NCI-H82 treated with DMSO at 0.1 percent for 48 hours (cell line): Measurements from ENCODE around the gene ABHD17A.
A peak's percentile ranks its signal among the peaks of the same experiment; 100 is the strongest.

Experiments
- DNase-seq: peaks from one replicate; lab custom pipeline; 2025; ENCODE audit not compliant: unreplicated experiment; lab: John Stamatoyannopoulos, UW

ABHD17A gene

DNA sequence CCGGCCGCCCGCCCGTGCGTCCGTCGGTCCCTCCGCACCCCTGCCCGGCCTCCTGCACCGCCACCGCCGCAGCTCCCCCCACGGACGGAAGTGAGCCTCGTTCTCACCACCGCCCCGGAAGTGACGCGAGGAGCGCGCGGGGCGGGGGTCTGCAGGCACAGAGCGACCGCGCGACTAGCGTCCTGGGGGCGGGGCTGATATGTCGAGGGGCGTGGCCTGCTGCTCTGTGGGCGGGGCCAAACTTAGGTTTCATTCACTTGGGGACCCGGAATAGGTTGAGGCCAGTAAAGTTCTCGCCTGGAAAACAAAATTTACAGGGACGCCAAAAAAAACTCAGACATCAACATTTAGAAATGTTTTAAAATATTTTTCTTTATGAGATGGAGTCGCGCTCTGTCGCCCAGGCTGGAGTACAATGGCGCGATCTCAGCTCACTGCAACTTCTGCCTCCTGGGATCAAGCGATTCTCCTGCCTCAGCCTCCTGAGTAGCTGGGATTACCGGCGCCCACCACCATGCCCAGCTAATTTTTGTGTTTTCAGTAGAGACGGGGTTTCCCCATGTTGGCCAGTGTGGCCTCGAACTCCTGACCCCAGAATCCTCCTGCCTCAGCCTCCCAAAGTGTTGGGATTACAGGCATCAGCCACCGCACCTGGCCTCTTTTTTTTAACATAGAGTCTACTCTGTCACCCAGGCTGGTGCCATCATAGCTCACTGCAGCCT is at the start of gene ABHD17A:
Gene ABHD17A, minus strand, starts transcription at position 99 of the 722 bp plus-strand sequence. CDS start 3,930 bp downstream, outside the sequence.
- peak; percentile 46 for DNase-seq

DNA sequence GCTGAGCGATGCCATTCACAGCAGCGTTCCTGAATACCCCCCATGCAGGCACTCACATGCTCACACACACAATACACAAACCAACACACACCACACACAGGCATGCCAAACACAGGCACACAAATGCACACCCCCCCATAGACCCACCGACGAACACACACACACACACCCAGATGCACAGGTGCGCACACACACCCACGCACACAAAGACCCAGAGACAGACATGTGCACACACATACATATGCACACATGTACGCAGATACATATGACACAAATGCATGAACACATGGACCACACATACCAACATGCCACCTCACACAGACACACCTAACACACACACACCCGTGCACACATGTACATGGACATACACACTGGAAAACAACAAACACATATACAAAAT is 48.6 kb upstream of the ABHD17A start:
- no peak for DNase-seq

DNA sequence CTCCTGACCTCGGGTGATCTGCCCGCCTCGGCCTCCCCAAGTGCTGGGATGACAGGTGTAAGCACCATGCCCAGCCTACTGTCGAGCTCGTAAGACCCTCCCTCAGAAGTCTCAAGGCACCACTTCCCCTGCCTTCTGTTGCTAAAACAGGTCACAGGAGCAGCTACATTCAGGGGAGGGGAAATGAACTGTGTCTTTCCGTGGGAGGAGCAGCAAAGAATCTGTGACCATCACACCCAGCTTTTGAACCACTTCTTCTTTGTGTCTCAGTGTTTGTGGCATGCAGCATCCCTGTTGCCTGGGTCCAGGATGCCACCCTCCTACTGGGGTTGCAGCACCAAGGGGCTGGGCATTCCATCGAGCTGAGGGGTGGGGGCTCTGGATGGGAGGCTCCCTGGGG is 47.9 kb upstream of the ABHD17A start:
- no peak for DNase-seq

GRCh38 chr19:1932395-1932794 is 47.1 kb upstream of the ABHD17A start:
- DNase-seq: no peak

GRCh38 chr19:1931445-1931844 is 46.1 kb upstream of the ABHD17A start:
- DNase-seq: no peak

GRCh38 chr19:1929021-1929742 is 43.9 kb upstream of the ABHD17A start:
- no peak for DNase-seq

DNA sequence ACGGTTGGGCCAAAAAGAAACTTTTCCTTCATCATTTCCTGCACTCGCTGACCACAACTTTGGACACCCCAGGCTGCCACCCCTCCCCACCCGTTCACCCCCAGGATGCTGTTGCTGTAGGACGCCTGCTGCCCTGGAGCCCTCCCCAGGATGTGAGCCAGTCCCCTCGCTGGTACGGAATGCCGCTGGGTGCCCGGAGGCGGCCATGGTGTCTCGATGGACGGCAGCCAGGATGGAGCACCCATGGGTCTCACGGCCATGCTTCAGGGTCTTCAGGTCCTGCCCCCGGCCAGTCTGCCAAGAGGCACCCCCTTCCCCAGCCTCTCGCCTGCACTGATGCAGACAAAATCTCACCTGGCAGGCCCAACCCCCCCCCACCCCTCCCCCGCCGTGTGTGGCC is 40.2 kb upstream of the ABHD17A start:
- no peak for DNase-seq

DNA sequence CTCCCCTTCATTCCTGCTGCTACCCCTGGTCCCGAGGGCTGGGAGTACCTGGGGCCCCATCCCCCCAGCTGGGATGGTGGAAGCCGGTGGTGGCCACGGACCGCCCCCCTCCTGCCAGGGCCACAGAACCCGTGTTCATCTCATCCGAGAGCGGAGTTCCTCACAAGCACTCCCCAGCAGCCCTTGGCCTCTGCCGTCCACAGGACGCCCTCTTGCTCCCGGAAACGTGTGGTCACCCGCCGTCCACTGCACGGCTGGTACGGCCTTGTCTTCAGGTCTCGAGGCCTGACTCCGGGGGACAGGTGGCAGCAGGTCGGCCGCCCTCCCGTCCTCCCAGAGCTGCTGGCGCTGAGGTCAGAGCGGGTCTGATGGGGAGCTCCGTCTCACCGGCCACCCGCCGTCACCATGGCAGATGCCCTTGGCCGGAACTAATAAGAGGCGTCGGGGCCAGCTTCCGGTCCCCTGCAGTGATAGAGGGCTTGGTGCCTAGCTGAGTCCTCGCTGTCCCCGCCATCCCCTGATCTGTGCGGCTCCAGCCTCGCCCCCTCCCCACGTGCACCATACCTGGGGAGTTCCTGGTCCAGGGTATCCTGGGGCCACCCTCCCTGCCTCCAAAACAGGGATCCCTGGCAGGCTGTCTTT is 39.1 kb upstream of the ABHD17A start:
- DNase-seq: no peak

- no peak for DNase-seq
Measured at GRCh38 chr19:1923319-1923718, 38.0 kb upstream of the ABHD17A start.

- no peak for DNase-seq
Measured at GRCh38 chr19:1922803-1923202, 37.5 kb upstream of the ABHD17A start.

- no peak for DNase-seq
Measured at GRCh38 chr19:1921825-1922224, 36.5 kb upstream of the ABHD17A start.

- DNase-seq: no peak
Measured at GRCh38 chr19:1921326-1921725, 36.0 kb upstream of the ABHD17A start.

- no peak for DNase-seq
Measured at GRCh38 chr19:1920644-1921043, 35.3 kb upstream of the ABHD17A start.

DNA sequence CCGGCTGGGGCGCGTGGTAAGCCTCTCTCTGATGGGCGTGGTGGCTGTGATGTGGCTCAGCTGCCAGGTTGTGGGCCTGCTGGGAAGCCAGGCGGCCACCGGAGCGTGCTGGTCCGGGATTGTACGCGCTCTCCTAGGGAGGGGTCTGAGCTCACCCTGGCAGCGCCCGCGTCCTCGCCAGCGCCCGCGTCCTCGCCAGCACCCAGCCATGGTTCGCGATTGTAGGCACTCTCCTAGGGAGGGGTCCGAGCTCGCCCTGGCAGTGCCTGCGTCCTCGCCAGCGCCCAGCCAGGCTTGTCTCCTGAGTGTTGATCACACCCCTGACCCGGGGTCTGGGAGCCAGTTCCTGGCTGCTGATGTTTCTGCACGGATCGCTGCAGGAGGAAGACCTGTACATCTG is 33.7 kb upstream of the ABHD17A start:
- DNase-seq: no peak

DNA sequence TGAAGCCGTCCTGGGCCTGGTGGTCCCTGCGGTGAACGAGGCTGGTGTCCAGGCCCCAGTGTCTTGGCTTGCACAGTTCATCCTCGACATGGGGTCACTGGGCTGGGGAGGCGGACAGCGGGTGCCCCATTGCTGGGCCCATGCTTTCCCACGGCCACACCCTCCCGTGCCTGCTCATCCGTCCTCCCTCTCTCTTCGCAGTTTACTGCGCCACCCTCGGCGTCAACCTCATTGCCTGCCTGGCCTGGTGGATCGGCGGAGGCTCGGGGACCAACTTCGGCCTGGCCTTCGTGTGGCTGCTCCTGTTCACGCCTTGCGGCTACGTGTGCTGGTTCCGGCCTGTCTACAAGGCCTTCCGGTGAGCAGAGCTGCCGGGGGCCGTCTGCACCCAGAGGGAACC is 32.6 kb upstream of the ABHD17A start:
- DNase-seq: no peak

DNA sequence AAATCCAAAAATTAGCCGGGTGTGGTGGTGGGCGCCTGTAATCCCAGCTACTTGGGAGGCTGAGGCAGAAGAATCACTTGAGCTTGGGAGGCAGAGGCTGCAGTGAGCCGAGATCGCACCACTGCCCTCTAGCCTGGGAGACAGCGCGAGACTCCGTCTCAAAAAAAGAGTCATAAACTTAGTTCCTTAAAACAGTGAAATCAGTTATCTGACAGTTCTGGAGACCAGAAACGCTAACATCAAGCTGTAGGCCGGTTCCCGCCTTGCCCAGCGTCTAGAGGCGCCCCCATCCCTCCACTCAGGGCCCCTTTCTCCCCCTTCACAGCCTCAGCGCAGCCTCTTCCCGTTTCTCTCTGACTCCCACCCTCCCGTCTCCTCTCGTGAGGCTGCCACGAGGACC is 31.9 kb upstream of the ABHD17A start:
- DNase-seq: no peak

DNA sequence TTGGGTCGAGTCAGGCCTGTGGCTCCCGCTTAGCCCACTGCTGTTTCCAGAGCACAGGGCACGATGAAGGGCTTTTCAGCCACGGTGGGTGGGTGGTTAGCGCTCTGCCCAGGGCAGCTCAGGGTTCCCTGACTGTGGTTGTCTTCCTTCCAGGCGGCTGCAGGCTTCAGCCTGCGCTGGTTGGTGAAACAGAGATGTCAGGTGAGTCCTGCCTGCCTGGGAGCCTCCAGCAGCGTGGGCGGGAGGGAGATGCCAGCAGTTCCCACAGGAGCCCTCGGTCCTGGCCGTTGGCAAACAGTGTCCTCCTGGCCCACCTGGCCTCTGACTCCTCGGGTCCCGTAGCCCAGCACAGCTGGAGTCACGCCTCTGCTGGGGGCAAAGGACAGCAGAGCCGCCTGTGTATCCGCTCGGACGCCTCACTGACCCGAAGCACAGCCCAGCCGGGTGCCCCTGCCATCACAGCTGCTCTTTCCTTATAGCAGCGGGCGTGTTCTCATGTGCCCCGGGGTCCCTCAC is 29.6 kb upstream of the ABHD17A start:
- DNase-seq: no peak

DNA sequence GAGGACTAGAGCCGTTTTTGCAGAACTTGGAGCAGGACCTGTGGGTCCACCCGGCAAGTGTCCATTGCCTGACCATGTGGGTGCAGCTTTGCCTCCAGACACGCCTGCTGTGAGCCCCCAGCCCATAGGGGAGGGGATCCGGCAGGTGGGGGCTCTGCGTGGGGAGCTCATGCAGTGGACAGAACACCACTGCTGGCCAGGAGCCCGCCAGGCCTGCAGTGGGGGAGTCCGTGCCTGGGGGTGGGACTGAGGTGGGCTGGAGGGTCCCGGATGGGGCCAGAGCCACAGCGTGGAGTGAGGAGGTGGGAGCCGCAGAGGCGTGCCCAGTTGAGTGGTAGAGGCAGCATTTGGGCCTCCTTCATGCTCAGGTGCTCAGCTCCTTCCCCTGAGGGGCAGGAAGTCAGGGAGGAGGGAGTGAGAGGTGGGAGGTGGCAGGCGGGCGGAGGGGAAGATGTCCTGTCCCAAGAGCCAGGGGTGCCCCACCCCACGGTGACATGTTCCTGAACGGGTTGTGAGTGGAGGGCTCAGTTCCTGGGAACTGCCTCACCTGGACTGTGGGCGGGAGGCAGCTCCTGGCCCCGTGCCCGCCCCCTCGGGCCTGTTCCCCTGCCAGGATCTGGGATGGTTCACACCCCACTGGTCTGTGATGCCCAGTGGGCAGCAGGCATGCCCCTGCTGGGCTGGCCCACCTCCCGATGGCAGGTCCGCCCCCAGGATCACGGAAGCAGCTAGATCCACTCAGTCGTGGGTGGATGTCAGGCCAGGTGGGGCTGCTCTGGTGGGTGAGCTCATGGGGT is 28.7 kb upstream of the ABHD17A start:
- no peak for DNase-seq

DNA sequence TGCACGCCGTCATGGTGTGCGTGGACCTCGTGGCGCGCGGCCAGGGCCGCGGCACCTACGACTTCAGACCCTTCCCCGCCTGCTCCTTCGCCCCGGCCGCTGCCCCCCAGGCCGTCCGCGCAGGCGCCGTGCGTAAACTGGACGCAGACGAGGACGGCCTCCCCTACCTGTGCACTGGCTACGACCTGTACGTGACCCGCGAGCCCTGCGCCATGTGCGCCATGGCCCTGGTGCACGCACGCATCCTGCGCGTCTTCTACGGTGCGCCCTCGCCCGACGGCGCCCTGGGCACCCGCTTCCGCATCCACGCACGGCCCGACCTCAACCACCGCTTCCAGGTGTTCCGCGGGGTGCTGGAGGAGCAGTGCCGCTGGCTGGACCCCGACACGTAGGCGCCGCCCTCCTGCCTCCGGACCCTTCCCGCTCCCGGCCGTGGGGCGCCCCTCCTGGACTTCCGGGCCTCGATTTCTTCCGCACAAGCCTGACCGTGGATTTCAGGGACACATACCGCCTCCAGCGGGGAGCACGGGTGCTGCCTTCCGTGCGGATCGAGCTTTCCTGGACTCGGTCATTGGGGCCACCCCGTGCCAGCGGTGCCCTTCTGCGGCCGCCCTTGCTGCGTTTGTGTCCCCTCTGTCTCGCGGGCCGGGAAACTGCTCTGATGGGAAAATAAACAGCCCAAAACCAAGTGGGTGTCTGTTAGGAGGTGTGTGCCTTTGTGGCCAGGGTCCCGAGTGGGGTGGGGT is 27.6 kb upstream of the ABHD17A start:
- no peak for DNase-seq

DNA sequence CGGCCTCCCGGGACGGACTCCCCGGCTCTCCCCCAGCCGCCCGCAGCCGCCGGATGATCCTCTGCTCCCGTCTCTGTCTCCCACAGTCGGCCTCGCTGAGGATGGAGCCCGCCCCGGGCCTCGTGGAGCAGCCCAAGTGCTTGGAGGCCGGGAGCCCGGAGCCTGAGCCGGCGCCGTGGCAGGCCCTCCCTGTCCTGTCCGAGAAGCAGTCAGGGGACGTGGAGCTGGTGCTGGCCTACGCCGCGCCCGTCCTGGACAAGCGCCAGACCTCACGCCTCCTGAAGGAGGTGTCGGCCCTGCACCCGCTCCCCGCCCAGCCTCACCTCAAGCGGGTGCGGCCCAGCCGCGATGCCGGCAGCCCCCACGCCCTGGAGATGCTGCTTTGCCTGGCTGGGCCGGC is 26.7 kb upstream of the ABHD17A start:
- no peak for DNase-seq
